ENCODE results near the gene MIR17HG. TPM values are rescaled to one million over a fixed set of nuclear protein-coding genes. Genes with fewer than 3 reads are reported as not detected.
"Not testable (repeated sequence)": the region's sequence is repeated elsewhere in the genome, so short reads cannot be mapped to it uniquely, and the experiment has no call there.

Gene MIR17HG
- total RNA-seq, 1 donor from 2014 or later, result 32.5 TPM

GRCh38 chr13:91318886-91319285 lies 28.6 kb upstream of the MIR17HG start:
- Mint-ChIP-seq H3K27ac (no peak overlapping the region), H3K27me3 (ENCODE audit: low read depth) (peaks cover 18% of the 10 kb centered on the region), H3K4me1 (ENCODE audit: low read depth) (peaks cover 7% of the 10 kb centered on the region), H3K4me3 (ENCODE audit: low read depth) (no peak overlapping the region), H3K9me3 (no peaks in the 10 kb centered on the region), H3K36me3 (ENCODE audit: low read depth) (no peaks in the 10 kb centered on the region)
- no peak for DNase-seq (ENCODE audit: low spot score)
- intact Hi-C loops (cut with micrococcal nuclease), result loop anchor here (10.0 kb wide), 1 partner anchor 406 kb away; no protein-coding TSS in a partner anchor

GRCh38 chr13:91319996-91320395 lies 27.5 kb upstream of the MIR17HG start:
- H3K4me1 Mint-ChIP-seq (ENCODE audit: low read depth), result peaks cover 7% of the 10 kb centered on the region
- intact Hi-C loops (cut with micrococcal nuclease), result loop anchor here (10.0 kb wide), 1 partner anchor 405 kb away; no protein-coding TSS in a partner anchor
- H3K4me3 Mint-ChIP-seq (ENCODE audit: low read depth), result no peak overlapping the region
- H3K9me3 Mint-ChIP-seq, result no peaks in the 10 kb centered on the region
- no peaks in the 10 kb centered on the region for H3K36me3 Mint-ChIP-seq (ENCODE audit: low read depth)
- peaks cover 18% of the 10 kb centered on the region for H3K27me3 Mint-ChIP-seq (ENCODE audit: low read depth)
- DNase-seq (ENCODE audit: low spot score), result no peak
- H3K27ac Mint-ChIP-seq, result no peak overlapping the region

- H3K9me3 Mint-ChIP-seq; H3K4me3 Mint-ChIP-seq (ENCODE audit: low read depth); H3K27ac Mint-ChIP-seq; H3K36me3 Mint-ChIP-seq (ENCODE audit: low read depth); H3K4me1 Mint-ChIP-seq (ENCODE audit: low read depth); intact Hi-C loops (cut with micrococcal nuclease); DNase-seq (ENCODE audit: low spot score): not testable (repeated sequence)
- peaks cover 19% of the 10 kb centered on the region for H3K27me3 Mint-ChIP-seq (ENCODE audit: low read depth)
Measured at GRCh38 chr13:91320990-91321389, 26.5 kb upstream of the MIR17HG start.

GRCh38 chr13:91323349-91323748 lies 24.1 kb upstream of the MIR17HG start:
- peaks cover 13% of the 10 kb centered on the region for H3K27me3 Mint-ChIP-seq (ENCODE audit: low read depth)
- peaks cover 7% of the 10 kb centered on the region for H3K4me1 Mint-ChIP-seq (ENCODE audit: low read depth)
- no peak for DNase-seq (ENCODE audit: low spot score)
- H3K4me3 Mint-ChIP-seq (ENCODE audit: low read depth), result no peak overlapping the region
- intact Hi-C loops (cut with micrococcal nuclease), result no loop called here
- H3K27ac Mint-ChIP-seq, result no peak overlapping the region
- no peaks in the 10 kb centered on the region for H3K9me3 Mint-ChIP-seq
- H3K36me3 Mint-ChIP-seq (ENCODE audit: low read depth), result no peaks in the 10 kb centered on the region

GRCh38 chr13:91326146-91326545 lies 21.3 kb upstream of the MIR17HG start:
- no peak for DNase-seq (ENCODE audit: low spot score)
- Mint-ChIP-seq H3K36me3 (ENCODE audit: low read depth) (no peaks in the 10 kb centered on the region), H3K27me3 (ENCODE audit: low read depth) (peaks cover 20% of the 10 kb centered on the region), H3K9me3 (no peaks in the 10 kb centered on the region), H3K4me1 (ENCODE audit: low read depth) (peaks cover 13% of the 10 kb centered on the region), H3K27ac (no peak overlapping the region), H3K4me3 (ENCODE audit: low read depth) (no peak overlapping the region)
- intact Hi-C loops (cut with micrococcal nuclease), result no loop called here

GRCh38 chr13:91328726-91329125 lies 18.8 kb upstream of the MIR17HG start:
- H3K4me3 Mint-ChIP-seq (ENCODE audit: low read depth), result no peak overlapping the region

GRCh38 chr13:91329733-91330132 lies 17.8 kb upstream of the MIR17HG start:
- Mint-ChIP-seq H3K4me3 (ENCODE audit: low read depth) (no peak overlapping the region), H3K27me3 (ENCODE audit: low read depth) (peaks cover 18% of the 10 kb centered on the region), H3K9me3 (no peaks in the 10 kb centered on the region), H3K4me1 (ENCODE audit: low read depth) (peaks cover 16% of the 10 kb centered on the region), H3K27ac (no peak overlapping the region), H3K36me3 (ENCODE audit: low read depth) (no peaks in the 10 kb centered on the region)
- intact Hi-C loops (cut with micrococcal nuclease), result no loop called here
- DNase-seq (ENCODE audit: low spot score), result no peak

More at GRCh38 chr13:91328726-91329125, 18.8 kb upstream of the MIR17HG start:
- intact Hi-C loops (cut with micrococcal nuclease), result no loop called here
- no peak overlapping the region for H3K27ac Mint-ChIP-seq
- no peaks in the 10 kb centered on the region for H3K9me3 Mint-ChIP-seq
- peaks cover 13% of the 10 kb centered on the region for H3K4me1 Mint-ChIP-seq (ENCODE audit: low read depth)
- peaks cover 18% of the 10 kb centered on the region for H3K27me3 Mint-ChIP-seq (ENCODE audit: low read depth)
- H3K36me3 Mint-ChIP-seq (ENCODE audit: low read depth), result no peaks in the 10 kb centered on the region
- no peak for DNase-seq (ENCODE audit: low spot score)

- intact Hi-C loops (cut with micrococcal nuclease), result loop anchor here (1.0 kb wide), 1 partner anchor 15 kb away; no protein-coding TSS in a partner anchor
Measured at GRCh38 chr13:91331047-91331915, 16.2 kb upstream of the MIR17HG start.

GRCh38 chr13:91346062-91346461 lies 1.4 kb upstream of the MIR17HG start:
- peaks cover 1% of the 10 kb centered on the region for H3K27me3 Mint-ChIP-seq (ENCODE audit: low read depth)
- intact Hi-C loops (cut with micrococcal nuclease), result loop anchor here (1.0 to 2.0 kb wide), 4 partner anchors 15 to 52 kb away; partner anchors contain the start of gene GPC5
- H3K9me3 Mint-ChIP-seq, result no peaks in the 10 kb centered on the region
- peak overlapping the region; percentile 96 for H3K27ac Mint-ChIP-seq
- peak overlapping the region; percentile 27 for H3K4me3 Mint-ChIP-seq (ENCODE audit: low read depth)
- peaks cover 22% of the 10 kb centered on the region for H3K36me3 Mint-ChIP-seq (ENCODE audit: low read depth)
- peaks cover 32% of the 10 kb centered on the region for H3K4me1 Mint-ChIP-seq (ENCODE audit: low read depth)
- no peak for DNase-seq (ENCODE audit: low spot score)

More at GRCh38 chr13:91331047-91331915, 16.2 kb upstream of the MIR17HG start:
- Mint-ChIP-seq H3K27me3 (ENCODE audit: low read depth) (peaks cover 16% of the 10 kb centered on the region), H3K9me3 (no peaks in the 10 kb centered on the region), H3K4me1 (ENCODE audit: low read depth) (peaks cover 16% of the 10 kb centered on the region), H3K27ac (peak overlapping the region; percentile 30), H3K36me3 (ENCODE audit: low read depth) (no peaks in the 10 kb centered on the region), H3K4me3 (ENCODE audit: low read depth) (peak overlapping the region; percentile 11)
- DNase-seq (ENCODE audit: low spot score), result no peak

GRCh38 chr13:91346850-91347201 lies 661 bp upstream of the MIR17HG start:
- Mint-ChIP-seq H3K27ac (peak overlapping the region; percentile 96), H3K4me3 (ENCODE audit: low read depth) (peak overlapping the region; percentile 95), H3K4me1 (ENCODE audit: low read depth) (peaks cover 36% of the 10 kb centered on the region), H3K36me3 (ENCODE audit: low read depth) (peaks cover 30% of the 10 kb centered on the region), H3K9me3 (no peaks in the 10 kb centered on the region), H3K27me3 (ENCODE audit: low read depth) (peaks cover 1% of the 10 kb centered on the region)
- intact Hi-C loops (cut with micrococcal nuclease), result loop anchor here (1.0 to 2.0 kb wide), 4 partner anchors 16 to 51 kb away; partner anchors contain the start of gene GPC5
- DNase-seq (ENCODE audit: low spot score), result peak; percentile 37

GRCh38 chr13:91347996-91348905 lies 764 bp downstream of the MIR17HG start:
- H3K27ac Mint-ChIP-seq, result peak overlapping the region; percentile 33
- H3K4me1 Mint-ChIP-seq (ENCODE audit: low read depth), result peaks cover 38% of the 10 kb centered on the region
- no peaks in the 10 kb centered on the region for H3K27me3 Mint-ChIP-seq (ENCODE audit: low read depth)
- H3K36me3 Mint-ChIP-seq (ENCODE audit: low read depth), result peaks cover 41% of the 10 kb centered on the region
- peak; percentile 53 for DNase-seq (ENCODE audit: low spot score)
- intact Hi-C loops (cut with micrococcal nuclease), result loop anchor here (2.0 kb wide), 1 partner anchor 21 kb away; no protein-coding TSS in a partner anchor
- no peaks in the 10 kb centered on the region for H3K9me3 Mint-ChIP-seq
- peak overlapping the region; percentile 37 for H3K4me3 Mint-ChIP-seq (ENCODE audit: low read depth)

GRCh38 chr13:91348906-91349435 lies 1.5 kb downstream of the MIR17HG start:
- peaks cover 48% of the 10 kb centered on the region for H3K36me3 Mint-ChIP-seq (ENCODE audit: low read depth)
- DNase-seq (ENCODE audit: low spot score), result peak; percentile 88
- H3K9me3 Mint-ChIP-seq, result no peaks in the 10 kb centered on the region
- H3K27me3 Mint-ChIP-seq (ENCODE audit: low read depth), result no peaks in the 10 kb centered on the region
- intact Hi-C loops (cut with micrococcal nuclease), result loop anchor here (1.0 kb wide), 1 partner anchor 11 kb away; no protein-coding TSS in a partner anchor
- peak overlapping the region; percentile 95 for H3K27ac Mint-ChIP-seq
- peak overlapping the region; percentile 98 for H3K4me3 Mint-ChIP-seq (ENCODE audit: low read depth)
- H3K4me1 Mint-ChIP-seq (ENCODE audit: low read depth), result peaks cover 38% of the 10 kb centered on the region

Measured in activated T-helper 2 cell treated with anti-CD3 and anti-CD28 coated beads, Interferon-gamma antibody, Interleukin-2, Interleukin-4, amounts not matched to agents 10 μg/mL and 5 μg/mL and 100 μg/mL, durations not matched to agents 14 hours and 24 hours and 36 hours (primary cell).